NT2/D1 (cell line): ENCODE results near the gene HOXC13.

Source experiments
- DNase-seq: peaks from one replicate; pipeline ENCODE4 v3.0.0-alpha.2; 2011; ENCODE audit warnings: low read depth, low spot score
- H3K27me3 ChIP-seq: 2 replicates; pipeline ENCODE4 v1.6.0; 2011; ENCODE audit warnings: mild to moderate bottlenecking; ENCODE audit not compliant: insufficient read length, insufficient read depth
- H3K36me3 ChIP-seq: 2 replicates; pipeline ENCODE4 v1.6.1; 2011; ENCODE audit warnings: mild to moderate bottlenecking, low read length, mixed read lengths; ENCODE audit not compliant: insufficient read depth, insufficient read length
- H3K4me1 ChIP-seq: 2 replicates; pipeline ENCODE4 v1.5.1; 2011; ENCODE audit not compliant: insufficient read depth, insufficient read length
- H3K4me3 ChIP-seq: 2 replicates; pipeline ENCODE4 v1.5.1; 2011; ENCODE audit warnings: low read depth; ENCODE audit not compliant: insufficient read length
- H3K9ac ChIP-seq: 2 replicates; pipeline ENCODE4 v1.6.0; 2011; ENCODE audit warnings: low read depth; ENCODE audit not compliant: insufficient read length
- H3K9me3 ChIP-seq: 2 replicates; pipeline ENCODE4 v1.5.1; 2011; ENCODE audit warnings: mild to moderate bottlenecking, low read length; ENCODE audit not compliant: insufficient read depth
- SUZ12 ChIP-seq: IDR thresholded peaks from 2 replicates; pipeline ENCODE4 v1.6.1; 2011; ENCODE audit not compliant: insufficient read length, insufficient read depth; ENCODE audit errors: extremely low read depth
- YY1 ChIP-seq: IDR thresholded peaks from 2 replicates; pipeline ENCODE4 v1.6.1; 2011; ENCODE audit not compliant: insufficient read length, insufficient read depth
- ZNF274 ChIP-seq: IDR thresholded peaks from 2 replicates; pipeline ENCODE4 v1.6.1; 2011; ENCODE audit warnings: mild to moderate bottlenecking, low read depth, low read length

HOXC13 gene

DNA sequence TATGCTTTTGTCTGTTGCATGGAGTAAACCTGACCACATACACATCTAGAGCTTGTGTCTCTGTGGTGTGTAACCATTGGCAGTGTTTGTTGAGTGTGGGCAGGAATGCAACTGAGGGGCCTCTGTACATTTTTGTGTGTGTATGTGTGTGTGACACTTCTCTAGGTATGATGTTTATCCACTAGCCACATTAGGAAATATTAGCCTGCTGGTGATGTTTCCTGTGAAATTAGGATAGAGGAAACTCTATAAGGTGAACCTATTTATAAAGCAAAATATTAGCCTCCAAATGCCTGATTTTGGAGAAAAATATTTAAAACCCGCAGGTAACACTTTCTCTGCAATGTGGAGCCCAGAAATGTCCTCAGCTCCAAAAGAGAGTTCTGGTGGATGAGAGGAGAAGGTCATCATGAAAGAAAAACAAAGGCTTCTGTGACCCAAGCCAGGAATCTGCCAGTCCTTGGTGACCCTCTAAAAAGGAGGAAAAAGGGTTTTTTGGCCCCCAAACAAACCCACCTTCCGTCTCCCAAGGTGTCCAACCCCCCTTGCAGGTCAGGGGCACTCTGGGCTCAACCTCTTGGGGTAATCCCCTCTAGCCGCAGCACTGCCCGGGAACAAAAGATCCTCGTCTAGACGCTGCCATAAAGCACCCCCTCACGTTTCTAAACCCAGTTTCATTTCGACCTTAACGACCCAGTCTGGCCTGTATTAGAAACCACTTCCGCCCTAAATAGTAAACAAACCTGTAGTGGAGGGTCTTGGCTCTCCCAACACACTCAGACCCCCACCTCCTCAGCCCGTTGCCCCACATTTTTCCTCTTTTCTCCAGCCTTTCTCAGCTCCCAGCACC lies 39.2 kb downstream of the HOXC13 start:
- H3K27me3 ChIP-seq: peaks cover 100% of the 10 kb centered on the region
- H3K9ac ChIP-seq: no peak overlapping the region
- no peaks in the 10 kb centered on the region for H3K36me3 ChIP-seq
- H3K4me1 ChIP-seq: peaks cover 8% of the 10 kb centered on the region
- no peak overlapping the region for H3K4me3 ChIP-seq
- no peaks in the 10 kb centered on the region for H3K9me3 ChIP-seq
- no peak for DNase-seq
- no peak for TF ChIP-seq ZNF274
- TF ChIP-seq SUZ12: no peak
- no peak for TF ChIP-seq YY1

DNA sequence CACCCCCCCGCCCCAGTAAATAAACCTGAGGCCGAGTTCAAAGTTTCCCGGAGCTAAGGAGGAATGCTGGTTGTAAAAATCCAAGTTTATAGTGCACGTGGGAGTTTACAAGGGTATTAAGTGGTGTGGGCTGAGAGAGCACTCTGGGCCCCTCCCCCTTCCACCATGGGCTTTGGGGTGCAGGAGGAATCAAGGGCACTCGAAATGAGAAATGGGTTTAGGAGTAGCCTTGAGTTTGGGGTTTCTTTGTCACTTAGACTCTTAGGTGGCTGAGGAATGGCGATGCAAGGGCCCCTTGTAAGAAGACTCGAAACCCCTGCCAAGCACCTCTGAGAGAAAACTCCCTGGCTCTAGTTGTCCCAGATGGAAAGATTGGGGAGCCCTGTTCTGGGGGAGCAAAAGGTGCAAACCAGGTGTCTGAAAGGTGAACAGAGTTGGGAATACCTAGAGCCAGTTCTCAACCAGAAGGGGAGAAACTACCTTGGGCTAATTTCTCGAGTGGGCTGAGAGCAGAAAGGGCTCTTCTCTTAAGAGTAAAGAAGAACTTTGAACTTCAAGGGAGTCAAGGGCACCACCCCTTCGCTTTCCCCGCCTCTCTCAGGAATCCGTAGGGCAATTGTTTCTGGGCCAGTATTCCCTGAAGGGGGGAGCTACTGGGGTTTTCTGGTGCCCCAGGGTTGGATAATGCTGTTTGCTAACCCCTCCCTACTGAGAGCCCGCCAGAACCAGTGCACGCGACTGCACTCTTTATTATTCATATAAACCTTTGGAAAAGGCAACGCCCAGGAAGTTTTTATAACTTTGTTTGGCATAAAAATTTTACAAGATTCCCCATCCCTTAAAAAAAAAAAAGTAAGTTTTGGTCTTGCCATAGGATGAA lies 40.1 kb downstream of the HOXC13 start:
- Histone ChIP-seq H3K9ac (no peak overlapping the region), H3K27me3 (peaks cover 100% of the 10 kb centered on the region), H3K9me3 (no peaks in the 10 kb centered on the region), H3K36me3 (no peaks in the 10 kb centered on the region), H3K4me3 (no peak overlapping the region), H3K4me1 (peaks cover 4% of the 10 kb centered on the region)
- TF ChIP-seq SUZ12 (no peak), YY1 (no peak), ZNF274 (no peak)
- DNase-seq: no peak

- peaks cover 4% of the 10 kb centered on the region for H3K4me1 ChIP-seq
- peaks cover 96% of the 10 kb centered on the region for H3K27me3 ChIP-seq
- TF ChIP-seq SUZ12: no peak
- TF ChIP-seq ZNF274: no peak
- TF ChIP-seq YY1: no peak
- DNase-seq: no peak
- no peak overlapping the region for H3K4me3 ChIP-seq
- no peaks in the 10 kb centered on the region for H3K36me3 ChIP-seq
- peaks cover 7% of the 10 kb centered on the region; the same call in 1 of the 2 replicates for H3K9me3 ChIP-seq
- no peak overlapping the region for H3K9ac ChIP-seq
Observed at GRCh38 chr12:53980104-53980801, 41.6 kb downstream of the HOXC13 start.

DNA sequence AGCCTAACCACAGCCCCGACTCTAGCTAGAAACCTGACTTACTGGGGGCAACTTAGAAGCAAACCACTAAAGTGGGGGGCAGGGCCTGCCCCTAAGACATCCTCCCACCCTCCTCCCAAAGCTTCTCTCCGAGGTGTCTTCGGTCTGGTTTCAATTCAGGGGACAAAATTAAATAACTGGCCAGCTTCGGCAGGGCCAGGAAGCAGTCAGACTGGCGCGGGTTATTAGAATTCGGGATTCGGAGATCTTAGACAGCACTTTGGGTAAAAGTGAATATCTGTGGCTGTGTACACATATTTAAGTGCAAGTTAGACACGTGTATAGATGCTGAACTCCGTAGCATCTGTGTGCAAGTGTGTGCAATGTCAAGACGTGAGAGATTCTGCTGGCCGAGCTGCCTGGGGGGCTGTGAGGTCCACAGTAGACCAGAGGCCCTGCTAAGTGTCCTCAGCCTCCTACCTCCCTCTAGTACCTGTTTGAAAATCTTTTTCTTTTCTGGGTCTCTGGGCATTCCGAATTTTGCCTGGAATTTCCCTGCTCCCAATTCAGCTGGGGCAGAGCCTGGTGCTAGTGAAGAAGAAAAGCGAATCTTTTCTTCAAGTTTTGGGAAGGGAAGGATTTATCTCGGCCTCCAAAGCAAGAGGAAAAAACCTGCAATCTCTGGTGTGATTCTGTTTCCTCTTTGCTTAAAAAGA lies 42.3 kb downstream of the HOXC13 start:
- Histone ChIP-seq H3K4me3 (no peak overlapping the region), H3K4me1 (no peaks in the 10 kb centered on the region), H3K36me3 (no peaks in the 10 kb centered on the region), H3K27me3 (peaks cover 96% of the 10 kb centered on the region), H3K9me3 (peaks cover 11% of the 10 kb centered on the region; the same call in 1 of the 2 replicates), H3K9ac (no peak overlapping the region)
- TF ChIP-seq ZNF274 (no peak), YY1 (no peak), SUZ12 (no peak)
- DNase-seq: no peak

- H3K27me3 ChIP-seq: peaks cover 96% of the 10 kb centered on the region
- no peak overlapping the region for H3K4me3 ChIP-seq
Observed at GRCh38 chr12:53981634-53982565, 43.3 kb downstream of the HOXC13 start.

More at GRCh38 chr12:53981634-53982565, 43.3 kb downstream of the HOXC13 start:
- Histone ChIP-seq H3K9me3 (peaks cover 11% of the 10 kb centered on the region; the same call in 1 of the 2 replicates), H3K36me3 (no peaks in the 10 kb centered on the region), H3K9ac (no peak overlapping the region), H3K4me1 (no peaks in the 10 kb centered on the region)
- no peak for DNase-seq
- TF ChIP-seq SUZ12 (peak; percentile 39), YY1 (no peak), ZNF274 (no peak)
